NK-92 (cell line): Measurements from ENCODE around the gene CHDH.

Experiments used
- DNase-seq: peaks from one replicate; lab custom pipeline; 2025; ENCODE audit not compliant: unreplicated experiment; lab: John Stamatoyannopoulos, UW

Gene CHDH

DNA sequence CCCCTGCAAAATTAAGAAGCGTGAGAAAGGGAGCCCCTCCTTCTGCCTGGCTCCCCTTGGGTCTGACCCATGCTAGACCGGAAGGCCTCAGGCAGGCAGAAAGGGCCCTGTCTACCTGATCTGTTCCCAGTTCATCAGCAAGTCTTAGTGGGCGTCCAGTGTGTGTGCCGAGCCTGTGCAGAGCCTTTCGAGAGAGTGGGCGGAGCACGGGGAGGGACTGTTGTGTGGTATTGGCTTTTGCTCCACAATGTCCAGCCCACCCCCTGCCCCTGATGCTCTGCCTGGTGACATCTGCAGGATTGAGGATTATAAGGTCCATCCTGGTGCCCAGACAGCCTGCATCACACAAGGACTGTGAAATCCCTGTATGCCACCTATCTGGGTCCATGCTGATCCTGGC lies 82.9 kb downstream of the CHDH start:
- DNase-seq: no peak
